ENCODE data around the gene LRRC71.

- no peak for TF ChIP-seq KDM1A (IDR thresholded peaks at IDR 0.05; ENCODE audit: borderline replicate concordance, low read length)
- no peak for TF ChIP-seq TAF1 (IDR thresholded peaks at IDR 0.05; ENCODE audit: low read depth, low read length)
- TF ChIP-seq TCF12 (IDR thresholded peaks at IDR 0.05; ENCODE audit: low read depth, low read length), result no peak
- no peak for TF ChIP-seq MAFK (IDR thresholded peaks at IDR 0.05; ENCODE audit: low read depth, low read length)
- no peak for TF ChIP-seq RAD21 (IDR thresholded peaks at IDR 0.05 in 1 of 2, conservative IDR thresholded peaks at IDR 0.05 in 1 of 2; ENCODE audit: low read depth in 2 of 2, low read length in 2 of 2)
- no peak for TF ChIP-seq RFX5 (IDR thresholded peaks at IDR 0.05; ENCODE audit: borderline replicate concordance, low read depth, low read length)
- no peak for TF ChIP-seq CTCF (IDR thresholded peaks at IDR 0.05; ENCODE audit: control extremely low read depth in 1 of 3, insufficient read depth in 1 of 3, low read depth in 1 of 3, low read length in 3 of 3)
- TF ChIP-seq JUN (IDR thresholded peaks at IDR 0.05; ENCODE audit: low read depth, low read length), result no peak
- no peak for TF ChIP-seq CHD7 (IDR thresholded peaks at IDR 0.05; ENCODE audit: insufficient replicate concordance, low read length)
- TF ChIP-seq POLR2A (IDR thresholded peaks at IDR 0.05; ENCODE audit: control extremely low read depth in 1 of 2, low read depth in 2 of 2, low read length in 2 of 2), result no peak
- no peak for TF ChIP-seq CEBPB (IDR thresholded peaks at IDR 0.05; ENCODE audit: low read depth, low read length)
- TF ChIP-seq ZNF274 (IDR thresholded peaks at IDR 0.05; ENCODE audit: borderline replicate concordance, extremely low read depth, low read length), result no peak
Measured at GRCh38 chr1:156880473-156880872, 40.0 kb upstream of the LRRC71 start.
